ENCODE results near the gene ZNF189.
A peak's percentile ranks its signal among the peaks of the same experiment; 100 is the strongest.

ZNF189 gene

GRCh38 chr9:101398068-101398929, at the start of gene ZNF189, which contains the start of gene MRPL50:
TSS of gene ZNF189 (plus strand) at chr9:101398851. CDS start at chr9:101399157, 306 bp downstream.
TSS of gene MRPL50 (minus strand) at chr9:101398618. CDS start at chr9:101398592, 26 bp downstream.
- peak; percentile 100 for DNase-seq (ENCODE audit: low spot score)

GRCh38 chr9:101350285-101350684, 48.4 kb upstream of the ZNF189 start:
- no peak for DNase-seq (ENCODE audit: low spot score)

- no peak for DNase-seq (ENCODE audit: low spot score)
Observed at GRCh38 chr9:101352892-101353463, 45.7 kb upstream of the ZNF189 start.

GRCh38 chr9:101353683-101354082, 45.0 kb upstream of the ZNF189 start:
- no peak for DNase-seq (ENCODE audit: low spot score)

- DNase-seq (ENCODE audit: low spot score), result no peak
Observed at GRCh38 chr9:101354143-101354764, 44.4 kb upstream of the ZNF189 start.

- no peak for DNase-seq (ENCODE audit: low spot score)
Observed at GRCh38 chr9:101354765-101355708, 43.6 kb upstream of the ZNF189 start.

GRCh38 chr9:101356619-101357018, 42.0 kb upstream of the ZNF189 start:
- no peak for DNase-seq (ENCODE audit: low spot score)

- no peak for DNase-seq (ENCODE audit: low spot score)
Observed at GRCh38 chr9:101359679-101360078, 39.0 kb upstream of the ZNF189 start.

- no peak for DNase-seq (ENCODE audit: low spot score)
Observed at GRCh38 chr9:101360647-101361046, 38.0 kb upstream of the ZNF189 start.

GRCh38 chr9:101362450-101362849, 36.2 kb upstream of the ZNF189 start:
- DNase-seq (ENCODE audit: low spot score), result no peak

- DNase-seq (ENCODE audit: low spot score), result no peak
Observed at GRCh38 chr9:101365181-101365580, 33.5 kb upstream of the ZNF189 start.

GRCh38 chr9:101366038-101366756, 32.5 kb upstream of the ZNF189 start:
- no peak for DNase-seq (ENCODE audit: low spot score)

GRCh38 chr9:101367323-101367722, 31.3 kb upstream of the ZNF189 start:
- DNase-seq (ENCODE audit: low spot score), result no peak

GRCh38 chr9:101369286-101369685, 29.4 kb upstream of the ZNF189 start:
- no peak for DNase-seq (ENCODE audit: low spot score)

GRCh38 chr9:101369884-101370531, 28.6 kb upstream of the ZNF189 start:
- no peak for DNase-seq (ENCODE audit: low spot score)

GRCh38 chr9:101371813-101372212, 26.8 kb upstream of the ZNF189 start:
- DNase-seq (ENCODE audit: low spot score), result no peak

GRCh38 chr9:101372327-101373118, 26.1 kb upstream of the ZNF189 start:
- no peak for DNase-seq (ENCODE audit: low spot score)

GRCh38 chr9:101375546-101375945, 23.1 kb upstream of the ZNF189 start:
- no peak for DNase-seq (ENCODE audit: low spot score)

GRCh38 chr9:101376111-101376848, 22.4 kb upstream of the ZNF189 start:
- DNase-seq (ENCODE audit: low spot score), result no peak
